GM18907 (cell line): ENCODE measurements around the gene OR5AC2.

Experiments
- ATAC-seq: cut with Tn5 transposase; IDR thresholded peaks from one replicate; pipeline ENCODE4 v1.9.1; 2021; ENCODE audit warnings: mild to moderate bottlenecking, moderate library complexity; ENCODE audit not compliant: unreplicated experiment

The OR5AC2 gene

GRCh38 chr3:98086873-98087272, at the start of gene OR5AC2:
Gene OR5AC2, plus strand, starts transcription at chr3:98087173. Its CDS starts 0 bp downstream, at chr3:98087173.
- no peak for ATAC-seq

DNA sequence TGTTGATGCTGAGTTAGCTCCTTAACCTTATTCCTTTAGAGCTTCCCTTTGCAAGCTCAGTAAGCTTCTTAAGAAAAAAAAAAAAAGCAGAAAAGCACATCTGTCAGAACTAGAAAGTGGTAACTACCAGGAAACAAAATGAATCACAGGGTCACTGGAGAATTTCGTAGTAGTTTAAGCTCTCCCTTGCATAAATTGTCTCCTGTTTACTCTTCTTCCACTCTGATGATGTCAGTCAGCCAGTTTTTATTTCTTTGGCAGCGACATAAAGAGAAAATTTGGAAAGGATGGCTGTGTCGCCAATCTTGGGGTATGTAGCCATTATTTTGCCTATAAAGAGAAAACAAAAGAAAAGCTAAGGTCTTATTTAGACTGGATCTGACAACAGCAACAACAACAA, 48.7 kb upstream of the OR5AC2 start:
- ATAC-seq, result no peak

GRCh38 chr3:98038876-98039275, 48.1 kb upstream of the OR5AC2 start:
- ATAC-seq, result peak; percentile 28

DNA sequence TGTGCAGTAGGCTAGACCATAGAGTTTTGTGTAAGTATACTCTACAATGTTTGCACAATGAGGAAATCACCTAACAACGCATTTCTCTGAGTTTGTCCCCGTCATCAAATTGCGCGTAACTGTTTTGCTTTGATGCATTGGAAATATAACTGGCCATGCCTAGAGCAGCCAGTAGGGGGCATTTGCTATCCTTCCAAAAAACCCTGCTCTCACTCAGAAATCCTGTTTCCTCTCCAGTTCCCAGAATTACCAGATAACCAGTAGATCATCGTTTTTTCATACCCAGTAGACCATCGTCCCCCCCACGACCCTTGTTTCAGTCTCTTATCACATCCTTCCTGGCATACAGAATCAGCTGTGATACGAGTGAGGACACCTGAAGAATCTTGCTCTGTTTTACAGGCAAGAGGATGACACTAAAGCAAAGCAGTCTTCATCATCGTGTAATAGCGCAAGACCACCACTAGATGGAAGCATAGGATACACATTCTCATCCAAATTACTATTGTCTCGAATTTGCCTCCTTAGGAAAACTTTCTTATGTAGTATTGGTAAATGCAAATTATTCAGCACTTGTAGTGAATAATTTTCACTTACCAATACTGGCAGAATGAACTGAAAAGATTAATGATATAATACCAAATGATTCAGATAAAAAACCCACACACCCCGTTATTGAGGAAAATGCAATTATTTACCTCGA, 47.5 kb upstream of the OR5AC2 start:
- peak; percentile 97 for ATAC-seq

DNA sequence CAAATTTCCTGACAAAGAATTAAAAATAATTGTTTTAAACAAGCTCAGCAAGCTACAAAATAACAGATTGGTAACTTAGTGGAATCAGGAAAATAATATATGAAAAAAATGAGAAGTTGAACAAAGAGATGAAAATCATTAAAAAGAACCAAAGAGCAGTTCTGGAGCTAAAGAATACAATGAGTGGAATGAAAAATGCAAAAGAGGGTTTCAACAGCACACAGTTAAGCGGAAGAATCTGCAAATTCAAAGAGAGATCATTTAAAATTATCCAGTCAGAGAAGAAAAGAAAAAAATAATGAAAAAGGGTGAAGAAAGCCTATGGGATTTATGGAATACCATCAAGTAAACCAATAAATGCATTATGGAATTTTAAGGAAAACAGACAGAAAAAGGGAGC, 45.6 kb upstream of the OR5AC2 start:
- ATAC-seq, result no peak

DNA sequence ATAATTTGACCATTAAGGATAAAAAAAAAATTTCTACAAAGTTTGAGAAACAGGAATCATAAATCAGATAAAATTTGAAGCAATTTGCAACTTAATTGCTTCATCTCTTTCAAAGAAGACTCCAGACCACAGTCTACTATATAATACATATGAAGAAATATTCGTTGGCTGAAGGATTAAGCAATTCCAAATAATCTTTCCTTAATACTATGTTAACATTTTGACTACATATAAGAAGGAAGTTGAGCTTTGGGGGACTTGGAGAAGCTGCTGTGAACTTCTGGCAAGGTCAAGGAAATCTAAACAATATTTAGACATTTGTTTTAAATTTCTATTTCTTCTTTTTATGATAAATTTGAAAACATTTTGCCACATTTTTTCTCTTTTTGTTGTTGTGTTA, 38.4 kb upstream of the OR5AC2 start:
- no peak for ATAC-seq

- no peak for ATAC-seq
Observed at GRCh38 chr3:98049271-98049670, 37.7 kb upstream of the OR5AC2 start.

GRCh38 chr3:98056035-98056434, 30.9 kb upstream of the OR5AC2 start:
- ATAC-seq, result no peak

DNA sequence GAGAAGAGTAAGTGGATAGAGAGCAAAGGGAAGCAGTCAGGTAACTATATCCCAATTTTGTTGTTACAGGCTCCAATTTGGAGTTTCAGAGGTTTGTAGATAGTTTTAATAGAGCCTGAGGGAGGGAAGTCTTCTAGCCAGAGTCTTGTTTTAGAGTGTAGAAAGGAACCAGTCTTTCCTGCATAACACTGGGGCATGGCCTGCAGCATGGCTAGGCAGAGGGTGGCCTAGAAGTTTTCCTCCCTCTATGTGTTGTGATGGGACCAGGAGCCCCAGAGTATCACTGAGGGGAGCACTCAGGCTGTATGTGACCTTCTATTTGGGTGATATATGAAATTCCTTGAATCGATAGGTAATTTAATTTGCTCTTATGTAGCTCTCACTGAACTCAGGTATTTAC, 29.3 kb upstream of the OR5AC2 start:
- no peak for ATAC-seq

DNA sequence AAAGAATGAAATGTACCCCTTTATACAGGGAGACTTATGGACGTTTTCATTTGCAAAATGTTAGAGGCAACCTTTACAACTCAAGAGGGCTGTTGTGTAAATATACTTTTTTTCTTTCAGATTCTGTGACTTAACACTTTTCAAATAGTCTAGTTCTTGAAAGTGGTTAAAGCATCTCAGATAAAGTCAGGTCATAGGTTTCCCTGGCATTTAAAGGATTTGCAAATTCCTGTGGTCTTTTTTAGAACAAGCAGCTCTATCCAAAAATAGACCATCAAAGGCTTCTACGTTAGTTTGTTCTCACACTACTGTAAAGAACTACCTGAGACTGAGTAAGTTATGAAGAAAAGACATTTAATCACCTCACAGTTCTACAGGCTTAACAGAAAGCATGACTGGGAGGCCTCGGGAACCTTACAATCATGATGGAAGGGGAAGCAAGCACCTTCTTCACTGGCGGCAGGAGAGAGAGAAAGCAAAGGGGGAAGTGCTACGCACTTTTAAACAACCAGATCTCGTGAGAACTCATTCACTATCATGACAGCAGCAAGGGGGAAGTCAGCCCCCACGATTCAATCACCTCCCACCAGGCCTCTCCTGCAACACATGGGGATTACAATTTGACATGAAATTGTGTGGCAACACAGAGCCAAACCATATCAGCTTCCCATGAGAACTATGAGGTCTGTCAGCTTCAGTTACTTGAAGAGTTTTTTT, 28.6 kb upstream of the OR5AC2 start:
- no peak for ATAC-seq

GRCh38 chr3:98068824-98069223, 18.1 kb upstream of the OR5AC2 start:
- no peak for ATAC-seq

GRCh38 chr3:98070840-98071239, 16.1 kb upstream of the OR5AC2 start:
- ATAC-seq, result no peak

GRCh38 chr3:98073486-98073885, 13.5 kb upstream of the OR5AC2 start:
- no peak for ATAC-seq

DNA sequence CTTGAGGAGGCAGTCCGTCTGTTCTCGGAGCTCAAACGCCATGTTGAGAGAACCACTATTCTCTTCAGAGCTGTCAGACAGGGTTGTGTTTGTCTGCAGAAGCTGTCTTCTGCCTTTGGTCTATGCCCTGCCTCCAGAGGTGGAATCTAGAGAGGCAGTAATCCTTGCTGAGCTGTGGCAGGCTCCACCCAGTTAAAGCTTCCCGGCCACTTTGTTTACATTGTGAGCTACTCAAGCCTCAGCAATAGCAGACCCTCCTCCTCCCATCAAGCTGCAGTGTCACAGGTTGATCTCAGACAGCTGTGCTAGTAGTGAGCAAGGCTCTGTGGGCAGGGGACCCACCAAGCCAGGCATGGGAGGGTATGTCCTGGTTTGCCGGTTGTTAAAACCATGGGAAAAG, 8.9 kb downstream of the OR5AC2 start:
- no peak for ATAC-seq

- ATAC-seq, result no peak
Observed at GRCh38 chr3:98099848-98100247, 12.9 kb downstream of the OR5AC2 start.

DNA sequence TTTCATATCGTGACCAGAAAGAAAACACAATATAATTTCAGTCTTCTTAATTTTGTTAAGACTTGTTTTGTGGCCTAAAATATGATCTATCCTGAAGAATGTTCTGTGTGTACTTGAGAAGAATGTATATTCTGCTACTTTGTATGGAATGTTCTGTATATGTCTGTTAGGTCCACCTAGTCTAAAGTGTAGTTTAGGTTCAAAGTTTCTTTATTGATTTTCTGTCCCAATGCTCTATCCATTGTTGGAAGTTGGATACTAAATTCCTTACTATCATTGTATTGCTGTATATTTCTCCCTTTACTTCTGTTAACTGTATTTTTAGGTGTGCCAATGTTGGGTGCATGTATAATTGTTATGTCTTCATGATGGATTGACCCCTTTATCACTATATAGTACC, 21.2 kb downstream of the OR5AC2 start:
- no peak for ATAC-seq

DNA sequence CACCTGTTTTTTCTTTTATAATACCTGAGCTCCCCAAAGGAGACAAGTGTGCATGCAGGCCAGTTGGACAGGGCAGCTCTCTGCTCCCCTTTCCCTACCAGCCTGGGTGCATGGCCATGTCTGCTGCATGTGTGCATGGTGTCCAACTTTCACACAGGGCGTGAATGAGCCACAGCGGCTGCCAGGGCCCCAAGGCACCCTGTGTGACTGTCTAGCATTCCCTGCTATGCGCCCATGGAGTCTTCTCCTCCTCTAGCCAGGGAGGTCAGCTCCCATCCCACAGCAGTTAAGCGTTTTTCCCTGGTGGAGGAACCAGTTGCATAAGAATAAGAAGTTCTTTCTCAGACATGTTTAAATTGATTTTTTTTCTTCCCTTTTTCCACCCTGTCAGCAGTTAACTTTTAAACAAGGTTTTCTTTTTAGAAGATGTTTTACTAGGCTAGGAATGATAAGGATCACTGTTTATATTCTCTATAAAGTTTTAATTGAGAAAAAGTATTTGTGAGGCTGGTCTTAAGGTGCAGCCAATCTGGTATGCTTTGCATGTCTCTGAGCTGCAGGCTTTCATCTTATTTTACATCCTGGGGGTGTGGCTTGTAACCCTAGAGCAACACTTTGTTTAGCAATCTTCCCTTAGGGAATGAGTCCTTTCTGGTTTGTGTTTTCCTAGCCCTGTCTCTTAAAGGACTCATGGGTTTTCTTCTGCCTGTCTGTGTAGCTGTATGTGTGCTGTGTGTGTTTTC, 23.0 kb downstream of the OR5AC2 start:
- ATAC-seq, result no peak

DNA sequence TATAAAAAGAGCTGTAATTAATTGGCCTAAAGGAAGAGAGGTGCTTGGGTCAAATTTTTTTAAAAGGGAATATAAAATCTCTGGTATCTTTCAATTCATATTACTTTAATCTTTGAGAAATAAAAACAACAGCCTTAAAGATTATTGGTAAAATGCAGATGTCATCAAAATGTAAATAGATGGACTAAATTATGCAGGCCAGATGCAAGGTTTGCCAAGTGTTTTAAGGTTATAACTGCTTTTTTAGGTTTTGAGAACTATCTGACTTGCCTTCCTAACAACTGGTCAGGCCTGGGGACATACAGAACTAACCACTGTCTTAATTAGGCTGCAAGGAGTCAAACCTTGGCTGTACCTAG, 23.6 kb downstream of the OR5AC2 start:
- ATAC-seq, result no peak

DNA sequence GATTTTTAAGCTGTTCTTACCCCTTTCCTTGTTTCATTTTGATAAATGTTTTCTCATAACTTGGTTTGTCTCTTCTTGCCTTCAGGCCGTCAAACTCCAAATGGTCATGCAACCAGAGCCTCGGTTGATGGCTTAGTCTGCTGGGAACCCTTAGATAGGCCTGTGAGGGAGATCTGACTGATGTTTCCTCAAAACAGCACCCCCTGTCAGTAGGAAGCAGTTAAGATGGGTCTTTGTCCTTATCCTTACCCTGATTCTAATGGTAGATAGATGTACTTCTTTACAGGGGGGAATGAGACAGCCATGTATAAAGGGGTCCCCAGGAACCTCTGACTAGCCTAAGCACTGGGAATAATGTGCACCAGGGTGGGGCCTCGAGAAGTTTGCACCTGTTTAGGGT, 27.3 kb downstream of the OR5AC2 start:
- ATAC-seq, result no peak

GRCh38 chr3:98115717-98116116, 28.7 kb downstream of the OR5AC2 start:
- ATAC-seq, result no peak

GRCh38 chr3:98130421-98130820, 43.4 kb downstream of the OR5AC2 start, which contains the start of gene OR5H1:
Gene OR5H1, plus strand, starts transcription at chr3:98130721. Its CDS starts 1,977 bp downstream, at chr3:98132698.
- ATAC-seq, result no peak

GRCh38 chr3:98136631-98137030, 49.7 kb downstream of the OR5AC2 start:
- ATAC-seq, result no peak
